ENCODE data around the gene LACTBL1.

Gene LACTBL1

GRCh38 chr1:22941257-22941656 lies 31.4 kb downstream of the LACTBL1 start:
- no peak for TF ChIP-seq ESRRG (CRISPR knock-in tag; IDR thresholded peaks at IDR 0.05)
- no peak for TF ChIP-seq ZNF8 (CRISPR knock-in tag; IDR thresholded peaks at IDR 0.05)
- TF ChIP-seq TOX (CRISPR knock-in tag; IDR thresholded peaks at IDR 0.05; ENCODE audit: borderline replicate concordance), result no peak
- no peak for TF ChIP-seq TCF4 (CRISPR knock-in tag; IDR thresholded peaks at IDR 0.05; ENCODE audit: borderline replicate concordance)
- TF ChIP-seq POU6F1 (CRISPR knock-in tag; IDR thresholded peaks at IDR 0.05; ENCODE audit: borderline replicate concordance, low read depth), result no peak
- TF ChIP-seq ZFP30 (CRISPR knock-in tag; IDR thresholded peaks at IDR 0.05), result no peak
- TF ChIP-seq TSHZ2 (CRISPR knock-in tag; IDR thresholded peaks at IDR 0.05), result no peak
- no peak for TF ChIP-seq PPARA (CRISPR knock-in tag; IDR thresholded peaks at IDR 0.05; ENCODE audit: borderline replicate concordance)
- no peak for TF ChIP-seq ZFP3 (CRISPR knock-in tag; IDR thresholded peaks at IDR 0.05)
- no peak for TF ChIP-seq ZNF565 (CRISPR knock-in tag; conservative IDR thresholded peaks at IDR 0.05; ENCODE audit: low read depth)
- no peak for TF ChIP-seq CSRNP3 (CRISPR knock-in tag; IDR thresholded peaks at IDR 0.05)
- TF ChIP-seq ZNF70 (CRISPR knock-in tag; IDR thresholded peaks at IDR 0.05), result no peak
- no peak for TF ChIP-seq ZC3H10 (CRISPR knock-in tag; IDR thresholded peaks at IDR 0.05)
- TF ChIP-seq ISL1 (CRISPR knock-in tag; IDR thresholded peaks at IDR 0.05), result no peak
- no peak for TF ChIP-seq CSDC2 (CRISPR knock-in tag; IDR thresholded peaks at IDR 0.05)

GRCh38 chr1:22936681-22937080 lies 36.0 kb downstream of the LACTBL1 start:
- TF ChIP-seq PPARA (CRISPR knock-in tag; IDR thresholded peaks at IDR 0.05; ENCODE audit: borderline replicate concordance), result no peak
- no peak for ATAC-seq

More at GRCh38 chr1:22941257-22941656, 31.4 kb downstream of the LACTBL1 start:
- no peak for ATAC-seq

- no peak for ATAC-seq
- TF ChIP-seq ZFP3 (CRISPR knock-in tag; IDR thresholded peaks at IDR 0.05) (no peak), ZNF70 (CRISPR knock-in tag; IDR thresholded peaks at IDR 0.05) (no peak), CREB5 (CRISPR knock-in tag; IDR thresholded peaks at IDR 0.05; ENCODE audit: low read depth) (no peak), CSDC2 (CRISPR knock-in tag; IDR thresholded peaks at IDR 0.05) (no peak), TCF4 (CRISPR knock-in tag; IDR thresholded peaks at IDR 0.05; ENCODE audit: borderline replicate concordance) (no peak), TSHZ2 (CRISPR knock-in tag; IDR thresholded peaks at IDR 0.05) (no peak), ESRRG (CRISPR knock-in tag; IDR thresholded peaks at IDR 0.05) (no peak), CSRNP3 (CRISPR knock-in tag; IDR thresholded peaks at IDR 0.05) (no peak), TOX (CRISPR knock-in tag; IDR thresholded peaks at IDR 0.05; ENCODE audit: borderline replicate concordance) (no peak)
Measured at GRCh38 chr1:22935433-22935832, 37.2 kb downstream of the LACTBL1 start.

Measured in SK-N-SH treated with all-trans-retinoic acid at 6 μM for 48 hours (cell line).